Fibroblast of pulmonary artery (primary cell): ENCODE measurements around the gene ACTG1.
A peak's percentile ranks its signal among the peaks of the same experiment; 100 is the strongest.

ENCODE experiments used
- DNase-seq: peaks from one replicate; pipeline ENCODE4 v3.0.0-alpha.2; 2010; ENCODE audit warnings: low read depth
- H3K4me3 ChIP-seq: replicated peaks from 2 replicates; pipeline ENCODE4 v1.5.1; 2011; ENCODE audit warnings: low read depth, mild to moderate bottlenecking, control low read depth, low read length, moderate library complexity
- CTCF ChIP-seq: IDR thresholded peaks from 2 replicates; pipeline ENCODE4 v1.5.1; 2011; ENCODE audit warnings: mild to moderate bottlenecking, control low read depth, low read length, inconsistent platforms; ENCODE audit errors: missing control alignments

Gene ACTG1

GRCh38 chr17:81518785-81519283 is 6.2 kb upstream of the ACTG1 start:
- peak overlapping the region; percentile 24 for H3K4me3 ChIP-seq
- no peak for TF ChIP-seq CTCF
- no peak for DNase-seq

DNA sequence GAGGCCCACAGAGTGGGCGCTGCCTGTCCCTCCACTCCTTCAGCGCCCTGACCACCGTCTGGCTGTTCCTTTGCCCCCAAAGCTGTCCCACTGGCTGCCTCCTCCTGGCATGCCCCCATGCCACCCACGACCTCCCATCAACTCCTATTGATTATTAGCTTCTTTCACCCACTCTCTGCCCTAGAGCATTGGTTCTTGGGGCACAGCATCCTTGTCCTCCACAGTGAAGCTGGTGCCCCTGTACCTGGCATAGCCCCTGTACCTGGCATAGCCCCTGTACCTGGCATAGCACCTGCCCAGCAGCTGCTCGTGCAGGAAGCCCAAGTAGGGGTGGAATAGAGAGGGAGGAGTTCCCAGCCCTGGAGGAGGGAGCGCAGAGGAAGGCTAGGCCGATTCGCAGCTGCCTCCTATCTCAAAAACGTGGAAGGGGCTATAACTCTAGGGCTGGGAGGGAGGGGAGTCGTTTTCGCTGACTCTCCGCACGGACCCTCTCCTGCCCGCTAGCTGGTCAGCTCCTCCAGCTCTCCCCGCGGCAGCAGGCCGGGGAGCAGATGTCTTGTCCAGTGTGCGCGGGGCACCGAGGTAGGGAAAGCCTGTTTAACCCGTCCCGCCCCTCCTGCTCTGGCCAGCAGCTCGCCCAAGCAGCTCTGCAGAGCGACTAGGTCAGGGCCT is 5.7 kb upstream of the ACTG1 start:
- no peak for DNase-seq
- peak overlapping the region; percentile 24 for H3K4me3 ChIP-seq
- no peak for TF ChIP-seq CTCF

GRCh38 chr17:81517339-81518112 is 4.9 kb upstream of the ACTG1 start:
- no peak for TF ChIP-seq CTCF
- no peak for DNase-seq
- H3K4me3 ChIP-seq, result no peak overlapping the region

DNA sequence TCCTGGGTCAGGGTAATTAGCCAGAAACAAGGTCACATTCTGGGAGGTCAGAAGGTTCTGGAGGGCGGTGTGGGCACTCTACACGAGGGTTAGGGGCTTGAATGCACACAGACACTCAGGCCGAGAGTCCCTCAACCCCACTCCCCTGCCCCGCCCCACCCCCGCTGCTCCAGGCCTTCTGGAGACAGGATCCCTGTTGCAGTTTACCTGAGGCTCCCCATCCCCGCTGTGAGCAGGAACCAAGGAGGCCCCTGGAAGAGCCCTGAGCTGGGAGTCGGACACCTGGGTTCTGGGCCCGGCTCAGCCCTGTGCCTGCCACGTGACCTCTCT is 4.4 kb upstream of the ACTG1 start:
- no peak for TF ChIP-seq CTCF
- peak overlapping the region; percentile 76 for H3K4me3 ChIP-seq
- no peak for DNase-seq

DNA sequence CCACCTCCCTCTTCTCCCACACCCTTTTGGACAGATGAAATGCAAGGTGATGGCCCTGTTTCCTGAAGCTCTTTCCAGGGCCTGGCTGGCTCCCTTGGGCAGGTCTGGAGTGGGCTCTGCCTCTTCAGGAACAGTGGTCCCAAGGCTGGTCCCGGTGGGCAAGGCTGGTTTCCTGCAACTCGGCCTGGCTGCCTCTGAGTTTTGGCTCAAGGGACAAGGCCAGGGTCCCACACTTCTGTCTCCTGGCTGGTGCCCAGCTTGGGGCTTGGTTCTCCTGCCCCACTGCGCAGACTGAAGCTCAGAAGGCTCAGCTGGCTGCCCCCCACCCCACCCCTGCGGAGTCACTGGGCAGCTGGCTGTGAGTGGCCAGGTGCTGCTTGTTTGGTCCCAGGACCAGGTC is 3.8 kb upstream of the ACTG1 start:
- no peak for TF ChIP-seq CTCF
- peak overlapping the region; percentile 76 for H3K4me3 ChIP-seq

DNA sequence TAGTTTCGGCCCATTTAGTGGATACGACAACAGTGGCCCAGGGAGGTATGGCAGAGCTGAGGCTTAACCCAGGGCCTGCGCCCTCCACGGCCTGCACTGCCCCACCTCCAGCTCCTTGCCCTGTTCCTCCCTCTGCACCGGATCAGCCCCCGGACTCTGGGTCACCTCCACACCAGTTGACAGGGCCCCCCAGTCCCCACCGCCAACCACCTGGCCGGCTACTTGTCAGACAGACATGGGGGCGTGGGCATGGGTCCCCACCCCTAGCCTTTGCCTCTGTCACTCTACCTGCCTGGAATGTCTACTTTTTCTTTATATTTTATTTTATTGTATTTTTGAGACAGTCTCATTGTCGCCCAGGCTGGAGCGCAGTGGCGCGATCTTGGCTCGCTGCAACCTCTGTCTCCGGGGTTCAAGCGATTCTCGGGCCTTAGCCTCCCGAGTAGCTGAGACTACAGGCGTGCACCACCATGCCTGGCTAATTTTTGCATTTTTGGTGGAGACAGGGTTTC is 3.0 kb upstream of the ACTG1 start:
- no peak for DNase-seq
- TF ChIP-seq CTCF, result no peak

More for the DNA sequence above, 3.8 kb upstream of the ACTG1 start:
- no peak for DNase-seq

More for the DNA sequence above, 3.0 kb upstream of the ACTG1 start:
- H3K4me3 ChIP-seq, result peak overlapping the region; percentile 76
